CD14-positive monocyte (primary cell): ENCODE measurements around the gene PUM2. TPM values are rescaled to one million over a fixed set of nuclear protein-coding genes. Genes with fewer than 3 reads are reported as not detected.

ENCODE experiments used
- DNase-seq, 3 donors: peaks; one replicate each; pipeline ENCODE4 v3.0.0-alpha.2; 2011 to 2022
- H2AFZ ChIP-seq: 2 replicates; pipeline ENCODE4 v1.6.0; 2012; ENCODE audit warnings: mild to moderate bottlenecking, low read depth, low read length, inconsistent platforms; ENCODE audit not compliant: insufficient read depth, poor library complexity, severe bottlenecking
- H3K27ac ChIP-seq, 2 donors: 1 replicate in 1 of 2; 2 replicates in 1 of 2; pipeline ENCODE4 v1.5.1; 2012 to 2013; ENCODE audit warnings: low read length in 2 of 2, control low read depth in 1 of 2, inconsistent platforms in 1 of 2, low read depth in 1 of 2, mild to moderate bottlenecking in 1 of 2
- H3K27me3 ChIP-seq, 2 donors: one replicate each; pipeline versions ENCODE4 v1.6.0 to v1.6.1; 2011 to 2013; ENCODE audit warnings: low read length in 2 of 2; ENCODE audit not compliant: control insufficient read depth in 2 of 2, insufficient read depth in 2 of 2
- H3K36me3 ChIP-seq, 2 donors: replicated peaks in 1 of 2; 1 replicate in 1 of 2; 2 replicates in 1 of 2; pipeline versions ENCODE4 v1.5.1 to v1.6.1; 2012 to 2013; ENCODE audit warnings: low read length in 2 of 2, control low read depth in 1 of 2, inconsistent platforms in 1 of 2, mild to moderate bottlenecking in 1 of 2; ENCODE audit not compliant: insufficient read depth in 2 of 2, control insufficient read depth in 1 of 2
- H3K4me1 ChIP-seq, 2 donors: 1 replicate in 1 of 2; 2 replicates in 1 of 2; pipeline versions ENCODE4 v1.5.1 to v1.6.1; 2012 to 2013; ENCODE audit warnings: low read length in 2 of 2, control low read depth in 1 of 2, inconsistent platforms in 1 of 2, mild to moderate bottlenecking in 1 of 2, moderate library complexity in 1 of 2; ENCODE audit not compliant: insufficient read depth in 2 of 2, control insufficient read depth in 1 of 2
- H3K4me2 ChIP-seq: replicated peaks from 2 replicates; pipeline ENCODE3; 2012; ENCODE audit warnings: low read length, moderate library complexity, mild to moderate bottlenecking; ENCODE audit not compliant: poor library complexity, severe bottlenecking; ENCODE audit errors: extremely low read depth
- H3K4me3 ChIP-seq, 3 experiments: fragments of 200-600 bp in 1 of 3; sonication (generic) in 1 of 3; replicated peaks in 1 of 3; 1 replicate in 2 of 3; 2 replicates in 1 of 3; pipeline ENCODE4 v1.5.1; 2011 to 2013; ENCODE audit warnings: low read length in 3 of 3, mild to moderate bottlenecking in 3 of 3, control low read depth in 2 of 3, low read depth in 2 of 3, inconsistent platforms in 1 of 3, moderate library complexity in 1 of 3
- H3K79me2 ChIP-seq: 2 replicates; pipeline ENCODE4 v1.6.0; 2012; ENCODE audit warnings: mild to moderate bottlenecking, control low read depth, inconsistent platforms, low read length, moderate library complexity; ENCODE audit not compliant: insufficient read depth
- H3K9ac ChIP-seq: 2 replicates; pipeline ENCODE4 v1.6.0; 2017; ENCODE audit warnings: low read length, mild to moderate bottlenecking; ENCODE audit not compliant: insufficient read depth, poor library complexity, severe bottlenecking
- H3K9me3 ChIP-seq, 2 donors: replicated peaks in 1 of 2; 1 replicate in 1 of 2; 2 replicates in 1 of 2; pipeline versions ENCODE4 v1.5.1 to v1.6.1; 2012 to 2013; ENCODE audit warnings: low read length in 2 of 2, control low read depth in 1 of 2; ENCODE audit not compliant: control insufficient read depth in 1 of 2, insufficient read depth in 1 of 2
- H4K20me1 ChIP-seq: 2 replicates; pipeline ENCODE4 v1.6.0; 2012; ENCODE audit warnings: mild to moderate bottlenecking, low read length, control low read depth, moderate library complexity; ENCODE audit not compliant: insufficient read depth
- H3K27ac Mint-ChIP-seq, 7 donors: one replicate each; pipeline ENCODE4 v1.8.0; 2020; ENCODE audit warnings: mild to moderate bottlenecking in 7 of 7, mixed read lengths in 7 of 7, moderate library complexity in 6 of 7, inconsistent platforms in 2 of 7
- H3K27me3 Mint-ChIP-seq, 3 donors: one replicate each; pipeline ENCODE4 v1.8.0; 2021 to 2022; ENCODE audit warnings: low read depth in 3 of 3, mild to moderate bottlenecking in 3 of 3, mixed read lengths in 3 of 3, moderate library complexity in 3 of 3, inconsistent platforms in 1 of 3
- H3K36me3 Mint-ChIP-seq, 2 donors: one replicate each; pipeline ENCODE4 v1.8.0; 2020; ENCODE audit warnings: mixed read lengths in 2 of 2, inconsistent platforms in 1 of 2, mild to moderate bottlenecking in 1 of 2
- H3K4me1 Mint-ChIP-seq: one replicate; pipeline ENCODE4 v1.8.0; 2020; ENCODE audit warnings: mild to moderate bottlenecking, mixed read lengths
- H3K4me3 Mint-ChIP-seq, 2 donors: one replicate each; pipeline ENCODE4 v1.8.0; 2020; ENCODE audit warnings: mild to moderate bottlenecking in 2 of 2, mixed read lengths in 2 of 2, moderate library complexity in 1 of 2
- H3K9me3 Mint-ChIP-seq, 7 donors: one replicate each; pipeline ENCODE4 v1.8.0; 2020 to 2022; ENCODE audit warnings: mixed read lengths in 7 of 7, mild to moderate bottlenecking in 6 of 7, moderate library complexity in 6 of 7, inconsistent platforms in 2 of 7
- WGBS: methylation state at CpG from one replicate; pipeline ENCODE4 v1.1.5; 2013; ENCODE audit warnings: missing lambda C conversion rate; ENCODE audit not compliant: insufficient coverage; 5-methylcytosine and 5-hydroxymethylcytosine counted together
- intact Hi-C, 2 donors: fragments of 100-400 bp; cut with micrococcal nuclease; formaldehyde crosslinking; loops; one replicate each; pipeline versions ENCODE4 v1.15.0 to v1.15.1; 2023
- polyA plus RNA-seq, 3 donors: library from polyadenylated mRNA; depleted of rRNA in 1 of 3; unstranded in 2 of 3; stranded (reverse) in 1 of 3; fragments of 300-500 nt in 2 of 3; fragments of >200 nt in 1 of 3; fragmentation: Illumina TruSeq in 2 of 3; gene quantifications; 1 replicate in 2 of 3; 2 replicates in 1 of 3; pipeline ENCODE4 v1.2.3, GENCODE V29; 2012 to 2021
- TF ChIP-seq, protein P1 (sequence below): fragments of 200-600 bp; IDR thresholded peaks from one replicate; pipeline ENCODE4 v1.8.0; 2022; ENCODE audit warnings: antibody characterized with exemption, mild to moderate bottlenecking

The PUM2 gene
- polyA plus RNA-seq, 3 donors = 7.2 to 22.4 (median 8.3) TPM

DNA sequence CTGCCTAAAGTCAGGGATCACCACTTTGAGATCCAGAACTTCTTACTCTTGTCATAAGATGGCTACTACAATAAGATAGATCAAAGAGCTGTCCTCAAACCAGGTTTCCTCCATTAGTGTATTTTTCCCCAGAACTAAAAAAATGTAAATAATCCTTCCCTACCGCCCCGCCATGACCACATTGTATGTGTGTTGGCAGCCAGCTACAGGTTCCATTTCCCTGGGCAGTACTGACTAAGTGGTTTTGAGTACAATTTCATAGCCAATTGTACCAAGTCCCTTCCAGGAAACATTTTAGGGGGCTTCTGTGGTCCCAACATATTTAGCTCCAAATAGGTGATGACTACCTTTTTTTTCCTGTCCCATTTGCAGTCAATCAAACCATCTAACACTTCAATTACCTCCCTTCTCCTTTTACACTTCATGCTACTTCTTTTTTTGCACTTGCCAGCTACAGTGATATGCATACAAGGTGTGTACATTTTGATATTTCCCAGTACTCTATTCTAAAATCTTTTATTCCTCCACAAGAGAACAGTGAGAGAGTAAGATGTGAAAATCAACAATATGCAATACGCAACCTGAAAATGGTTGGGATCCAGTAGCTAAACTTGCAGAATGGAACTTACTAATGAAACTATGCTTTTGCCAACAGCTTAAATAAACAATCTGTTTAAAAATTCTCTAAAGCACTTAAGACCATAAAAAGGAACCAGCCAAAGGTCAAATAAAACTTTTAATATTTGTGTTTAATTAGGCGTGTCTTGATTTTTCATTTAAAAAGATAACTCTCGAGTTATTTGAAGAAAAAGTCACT is 3.9 kb downstream of the PUM2 start:
- DNase-seq = no peak
- Mint-ChIP-seq H3K36me3 (peaks cover 7 to 14% of the 10 kb centered on the region in 2 donors), H3K4me3 (no peak overlapping the region), H3K27me3 (peaks cover 0 to 3% (median 2%) of the 10 kb centered on the region in 3 donors), H3K27ac (peak overlapping the region in 2 of 7 donors; percentile 11 to 70), H3K4me1 (peaks cover 46% of the 10 kb centered on the region), H3K9me3 (no peaks in the 10 kb centered on the region)
- H3K9me3 ChIP-seq = no peaks in the 10 kb centered on the region
- intact Hi-C loops = no loop called here
- H3K4me3 ChIP-seq = no peak overlapping the region
- TF ChIP-seq, protein P1, sequence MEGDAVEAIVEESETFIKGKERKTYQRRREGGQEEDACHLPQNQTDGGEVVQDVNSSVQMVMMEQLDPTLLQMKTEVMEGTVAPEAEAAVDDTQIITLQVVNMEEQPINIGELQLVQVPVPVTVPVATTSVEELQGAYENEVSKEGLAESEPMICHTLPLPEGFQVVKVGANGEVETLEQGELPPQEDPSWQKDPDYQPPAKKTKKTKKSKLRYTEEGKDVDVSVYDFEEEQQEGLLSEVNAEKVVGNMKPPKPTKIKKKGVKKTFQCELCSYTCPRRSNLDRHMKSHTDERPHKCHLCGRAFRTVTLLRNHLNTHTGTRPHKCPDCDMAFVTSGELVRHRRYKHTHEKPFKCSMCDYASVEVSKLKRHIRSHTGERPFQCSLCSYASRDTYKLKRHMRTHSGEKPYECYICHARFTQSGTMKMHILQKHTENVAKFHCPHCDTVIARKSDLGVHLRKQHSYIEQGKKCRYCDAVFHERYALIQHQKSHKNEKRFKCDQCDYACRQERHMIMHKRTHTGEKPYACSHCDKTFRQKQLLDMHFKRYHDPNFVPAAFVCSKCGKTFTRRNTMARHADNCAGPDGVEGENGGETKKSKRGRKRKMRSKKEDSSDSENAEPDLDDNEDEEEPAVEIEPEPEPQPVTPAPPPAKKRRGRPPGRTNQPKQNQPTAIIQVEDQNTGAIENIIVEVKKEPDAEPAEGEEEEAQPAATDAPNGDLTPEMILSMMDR = no peak
- H3K79me2 ChIP-seq = peaks cover 88% of the 10 kb centered on the region
- WGBS = no CpG with 5 or more reads among the region's 5 CpGs
- no peaks in the 10 kb centered on the region for H3K27me3 ChIP-seq
- H2AFZ ChIP-seq = no peak overlapping the region
- H3K4me2 ChIP-seq = no peak overlapping the region
- peak overlapping the region in 1 of 2 donors; percentile 26 for H3K27ac ChIP-seq
- no peaks in the 10 kb centered on the region for H3K36me3 ChIP-seq
- peaks cover 83% of the 10 kb centered on the region for H4K20me1 ChIP-seq
- H3K9ac ChIP-seq = no peak overlapping the region
- H3K4me1 ChIP-seq = peaks cover 31 to 34% of the 10 kb centered on the region in 2 donors

- H3K9me3 ChIP-seq = no peaks in the 10 kb centered on the region
- H3K4me3 ChIP-seq = no peak overlapping the region
- no peak overlapping the region for H3K4me2 ChIP-seq
- no peak overlapping the region for H2AFZ ChIP-seq
- H3K9me3 Mint-ChIP-seq = no peaks in the 10 kb centered on the region
- H3K27ac ChIP-seq = peak overlapping the region in 1 of 2 donors; percentile 40
- peaks cover 0 to 1% (median 0%) of the 10 kb centered on the region in 3 donors for H3K27me3 Mint-ChIP-seq
- H3K79me2 ChIP-seq = peaks cover 100% of the 10 kb centered on the region
- H3K27ac Mint-ChIP-seq = peak overlapping the region in 1 of 7 donors; percentile 50
- no peak overlapping the region for H3K9ac ChIP-seq
- peaks cover 11 to 14% of the 10 kb centered on the region in 2 donors for H3K4me1 ChIP-seq
- intact Hi-C loops = no loop called here
- peaks cover 40% of the 10 kb centered on the region for H3K4me1 Mint-ChIP-seq
- WGBS = no CpG with 5 or more reads among the region's 2 CpGs
- H3K36me3 Mint-ChIP-seq = peaks cover 5 to 23% of the 10 kb centered on the region in 2 donors
- TF ChIP-seq, protein P1 = no peak
- H3K4me3 Mint-ChIP-seq = no peak overlapping the region
- no peaks in the 10 kb centered on the region for H3K36me3 ChIP-seq
- H4K20me1 ChIP-seq = peaks cover 100% of the 10 kb centered on the region
- DNase-seq = no peak
- no peaks in the 10 kb centered on the region for H3K27me3 ChIP-seq
Observed at GRCh38 chr2:20343128-20343527, 7.5 kb downstream of the PUM2 start.
